Trophoblast cell (in vitro differentiated cells and primary cell): ENCODE data around the gene DGKZ.
A peak's percentile ranks its signal among the peaks of the same experiment; 100 is the strongest.

ENCODE experiments used
- DNase-seq, 2 donors: peaks; one replicate each; pipeline ENCODE4 v3.0.0-alpha.2; 2016
- H2AFZ ChIP-seq: 2 replicates; pipeline ENCODE4 v1.6.1; 2013; ENCODE audit warnings: low read length, moderate library complexity, mild to moderate bottlenecking; ENCODE audit not compliant: insufficient read depth, poor library complexity
- H2AK5ac ChIP-seq: 2 replicates; pipeline ENCODE4 v1.6.1; 2013; ENCODE audit warnings: mild to moderate bottlenecking, low read length
- H2BK120ac ChIP-seq: 2 replicates; pipeline ENCODE4 v1.6.1; 2013; ENCODE audit warnings: low read length, mild to moderate bottlenecking, moderate library complexity; ENCODE audit not compliant: insufficient read depth, poor library complexity
- H2BK12ac ChIP-seq: 2 replicates; pipeline ENCODE4 v1.6.1; 2013; ENCODE audit warnings: mild to moderate bottlenecking, low read length, moderate library complexity
- H2BK5ac ChIP-seq: 2 replicates; pipeline ENCODE4 v1.6.1; 2013; ENCODE audit warnings: low read length, low read depth, moderate library complexity, mild to moderate bottlenecking; ENCODE audit not compliant: poor library complexity
- H3K14ac ChIP-seq: 2 replicates; pipeline ENCODE4 v1.6.1; 2013; ENCODE audit warnings: mild to moderate bottlenecking, low read length
- H3K18ac ChIP-seq: 2 replicates; pipeline ENCODE4 v1.6.1; 2013; ENCODE audit warnings: mild to moderate bottlenecking, low read length
- H3K23ac ChIP-seq: 2 replicates; pipeline ENCODE4 v1.6.1; 2013; ENCODE audit warnings: low read length
- H3K27ac ChIP-seq: 2 replicates; pipeline ENCODE4 v1.5.1; 2013; ENCODE audit warnings: low read depth, mild to moderate bottlenecking, inconsistent platforms, low read length, moderate library complexity
- H3K27me3 ChIP-seq: 2 replicates; pipeline ENCODE4 v1.6.1; 2013; ENCODE audit warnings: inconsistent platforms, mild to moderate bottlenecking, low read length, moderate library complexity; ENCODE audit not compliant: insufficient read depth
- H3K36me3 ChIP-seq, 2 experiments: 1 replicate in 1 of 2; 2 replicates in 1 of 2; pipeline ENCODE4 v1.6.1; 2013; ENCODE audit warnings: low read length in 2 of 2, mild to moderate bottlenecking in 2 of 2, moderate library complexity in 1 of 2; ENCODE audit not compliant: insufficient read depth in 2 of 2, control insufficient read depth in 1 of 2
- H3K4ac ChIP-seq: 2 replicates; pipeline ENCODE4 v1.6.1; 2013; ENCODE audit warnings: low read depth, mild to moderate bottlenecking, low read length, moderate library complexity
- H3K4me1 ChIP-seq, 2 experiments: 1 replicate in 1 of 2; 2 replicates in 1 of 2; pipeline ENCODE4 v1.6.1; 2013; ENCODE audit warnings: low read length in 2 of 2, mild to moderate bottlenecking in 2 of 2, moderate library complexity in 1 of 2; ENCODE audit not compliant: insufficient read depth in 2 of 2, control insufficient read depth in 1 of 2
- H3K4me2 ChIP-seq: 2 replicates; pipeline ENCODE4 v1.6.1; 2013; ENCODE audit warnings: inconsistent platforms, mild to moderate bottlenecking, low read length, moderate library complexity
- H3K4me3 ChIP-seq: 2 replicates; pipeline ENCODE4 v1.5.1; 2013; ENCODE audit warnings: mild to moderate bottlenecking, low read depth, low read length, inconsistent platforms
- H3K79me1 ChIP-seq: one replicate; pipeline ENCODE4 v1.6.1; 2013; ENCODE audit warnings: low read length
- H3K79me2 ChIP-seq: 2 replicates; pipeline ENCODE4 v1.6.1; 2013; ENCODE audit warnings: low read length, mild to moderate bottlenecking; ENCODE audit not compliant: control insufficient read depth, insufficient read depth, poor library complexity
- H3K9ac ChIP-seq: 2 replicates; pipeline ENCODE4 v1.6.1; 2013; ENCODE audit warnings: mild to moderate bottlenecking, low read length
- H3K9me3 ChIP-seq: 2 replicates; pipeline ENCODE4 v1.6.1; 2013; ENCODE audit warnings: low read depth, mild to moderate bottlenecking, control low read depth, inconsistent platforms, low read length; ENCODE audit not compliant: insufficient read depth
- H4K12ac ChIP-seq: 2 replicates; pipeline ENCODE4 v1.6.1; 2013; ENCODE audit warnings: low read depth, mild to moderate bottlenecking, low read length, moderate library complexity
- H4K8ac ChIP-seq: 2 replicates; pipeline ENCODE4 v1.6.1; 2013; ENCODE audit warnings: low read depth, mild to moderate bottlenecking, low read length, moderate library complexity
- H4K91ac ChIP-seq: one replicate; pipeline ENCODE4 v1.6.1; 2013; ENCODE audit warnings: low read depth, mild to moderate bottlenecking, low read length, moderate library complexity
- WGBS: extraction: QIAGEN DNeasy Blood & Tissue Kit; methylation state at CpG from one replicate; pipeline ENCODE4 v1.1.7; 2013; ENCODE audit warnings: missing lambda C conversion rate; ENCODE audit not compliant: insufficient read length, insufficient coverage; ENCODE audit errors: extremely low coverage; 5-methylcytosine and 5-hydroxymethylcytosine counted together

The DGKZ gene

DNA sequence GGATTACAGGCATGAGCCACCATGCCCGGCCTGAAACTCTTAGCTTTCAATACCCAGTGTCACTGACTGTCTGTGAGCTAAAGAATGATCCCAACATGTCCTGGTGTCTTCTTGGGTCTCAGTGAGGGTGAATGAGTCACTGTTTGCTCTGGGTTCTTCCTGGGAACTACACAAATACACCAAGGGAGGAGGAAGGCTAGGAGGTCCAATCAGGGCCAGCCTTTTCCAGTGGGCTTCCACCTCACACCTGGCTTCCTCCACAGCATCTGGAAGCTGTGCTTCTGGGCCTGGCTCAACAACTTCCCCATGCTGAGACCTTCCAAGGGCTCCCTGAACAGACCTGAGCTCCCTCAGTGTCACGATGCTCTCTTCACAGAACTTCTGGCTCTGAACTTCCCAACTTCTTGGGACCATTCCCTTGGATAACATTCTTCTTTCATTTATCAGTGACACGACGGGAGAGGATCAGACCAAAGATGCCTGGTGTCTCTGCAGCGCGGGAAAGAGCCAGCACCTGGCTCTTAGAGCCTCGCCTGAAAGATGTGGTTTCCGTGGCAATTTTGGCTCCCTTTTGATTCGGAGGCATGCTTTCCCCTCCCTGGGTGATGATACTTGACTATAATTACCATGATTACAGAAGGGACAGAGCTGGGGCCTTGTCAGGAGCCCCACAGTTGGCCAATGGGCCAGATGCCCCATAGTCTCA is 66.7 kb downstream of the DGKZ start:
- Histone ChIP-seq H3K23ac (no peak overlapping the region), H3K9ac (no peak overlapping the region), H3K27ac (no peak overlapping the region), H2BK12ac (no peak overlapping the region), H3K79me2 (no peaks in the 10 kb centered on the region), H2AK5ac (no peak overlapping the region), H3K4me2 (no peak overlapping the region), H2AFZ (no peak overlapping the region), H3K4me1 (no peaks in the 10 kb centered on the region), H3K4ac (no peak overlapping the region), H3K14ac (no peak overlapping the region), H3K18ac (no peak overlapping the region), H4K8ac (no peak overlapping the region), H2BK5ac (no peak overlapping the region), H3K4me3 (no peak overlapping the region), H2BK120ac (no peak overlapping the region), H3K36me3 (peaks cover 26 to 39% of the 10 kb centered on the region in 2 experiments), H4K12ac (no peak overlapping the region), H3K79me1 (no peaks in the 10 kb centered on the region), H4K91ac (no peak overlapping the region), H3K27me3 (no peaks in the 10 kb centered on the region), H3K9me3 (no peaks in the 10 kb centered on the region)
- no peak for DNase-seq
- WGBS: no CpG with 5 or more reads among the region's 9 CpGs

- Histone ChIP-seq H2AK5ac (no peak overlapping the region), H2BK120ac (no peak overlapping the region), H3K36me3 (peaks cover 25 to 37% of the 10 kb centered on the region in 2 experiments), H3K27ac (no peak overlapping the region), H4K12ac (no peak overlapping the region), H4K91ac (no peak overlapping the region), H3K14ac (no peak overlapping the region), H2AFZ (no peak overlapping the region), H3K9me3 (no peaks in the 10 kb centered on the region), H3K4ac (no peak overlapping the region), H3K23ac (no peak overlapping the region), H3K4me2 (no peak overlapping the region), H3K79me2 (no peaks in the 10 kb centered on the region), H3K4me1 (no peaks in the 10 kb centered on the region), H3K4me3 (no peak overlapping the region), H3K79me1 (no peaks in the 10 kb centered on the region), H2BK12ac (no peak overlapping the region), H3K9ac (peak overlapping the region; percentile 16), H4K8ac (no peak overlapping the region), H3K27me3 (no peaks in the 10 kb centered on the region), H3K18ac (no peak overlapping the region), H2BK5ac (no peak overlapping the region)
- no CpG with 5 or more reads among the region's 5 CpGs for WGBS
- DNase-seq: no peak
Observed at GRCh38 chr11:46414466-46414796, 67.2 kb downstream of the DGKZ start.

- Histone ChIP-seq H3K4me2 (no peak overlapping the region), H3K9me3 (no peaks in the 10 kb centered on the region), H3K4me3 (no peak overlapping the region)
Observed at GRCh38 chr11:46414879-46415278, 67.6 kb downstream of the DGKZ start.

GRCh38 chr11:46417711-46418110 is 70.4 kb downstream of the DGKZ start:
- no CpG with 5 or more reads among the region's 7 CpGs for whole genome bisulfite sequencing
- no peak overlapping the region for H4K91ac ChIP-seq
- DNase-seq: no peak
- no peak overlapping the region for H2AK5ac ChIP-seq
- no peak overlapping the region for H3K23ac ChIP-seq
- no peak overlapping the region for H3K27ac ChIP-seq
- no peak overlapping the region for H4K8ac ChIP-seq
- no peak overlapping the region for H2BK12ac ChIP-seq
- H2AFZ ChIP-seq: no peak overlapping the region
- H2BK120ac ChIP-seq: no peak overlapping the region
- no peak overlapping the region for H3K4me3 ChIP-seq
- H3K18ac ChIP-seq: no peak overlapping the region
- no peaks in the 10 kb centered on the region for H3K79me2 ChIP-seq
- H3K27me3 ChIP-seq: no peaks in the 10 kb centered on the region
- no peaks in the 10 kb centered on the region for H3K79me1 ChIP-seq
- no peak overlapping the region for H3K14ac ChIP-seq
- H3K36me3 ChIP-seq: peaks cover 21 to 34% of the 10 kb centered on the region in 2 experiments
- no peak overlapping the region for H2BK5ac ChIP-seq
- no peak overlapping the region for H3K4me2 ChIP-seq
- H3K4ac ChIP-seq: no peak overlapping the region
- no peak overlapping the region for H4K12ac ChIP-seq
- no peak overlapping the region for H3K9ac ChIP-seq
- H3K9me3 ChIP-seq: no peaks in the 10 kb centered on the region
- no peaks in the 10 kb centered on the region for H3K4me1 ChIP-seq

More at GRCh38 chr11:46414879-46415278, 67.6 kb downstream of the DGKZ start:
- no peak overlapping the region for H2AK5ac ChIP-seq
- H2BK5ac ChIP-seq: no peak overlapping the region
- H3K79me1 ChIP-seq: no peaks in the 10 kb centered on the region
- no peak overlapping the region for H3K23ac ChIP-seq
- H4K91ac ChIP-seq: no peak overlapping the region
- no peaks in the 10 kb centered on the region for H3K4me1 ChIP-seq
- no peak overlapping the region for H3K27ac ChIP-seq
- H3K79me2 ChIP-seq: no peaks in the 10 kb centered on the region
- no peak overlapping the region for H2BK120ac ChIP-seq
- DNase-seq: no peak
- H3K18ac ChIP-seq: no peak overlapping the region
- no peak overlapping the region for H3K9ac ChIP-seq
- no peaks in the 10 kb centered on the region for H3K27me3 ChIP-seq
- no peak overlapping the region for H3K4ac ChIP-seq
- no CpG with 5 or more reads among the region's 3 CpGs for WGBS
- H3K14ac ChIP-seq: no peak overlapping the region
- H4K12ac ChIP-seq: no peak overlapping the region
- H2AFZ ChIP-seq: no peak overlapping the region
- H2BK12ac ChIP-seq: no peak overlapping the region
- no peak overlapping the region for H4K8ac ChIP-seq
- peaks cover 21 to 34% of the 10 kb centered on the region in 2 experiments for H3K36me3 ChIP-seq
